GM23338 (cell line): ENCODE results near the gene ANKRD11. TPM values are rescaled to one million over a fixed set of nuclear protein-coding genes. Genes with fewer than 3 reads are reported as not detected.
A peak's percentile ranks its signal among the peaks of the same experiment; 100 is the strongest.

Source experiments
- ATAC-seq: fragments of 200-7000 bp; cut with Tn5 transposase; 3 replicates; pipeline ENCODE4 v1.9.1; 2020
- DNase-seq: peaks from one replicate; pipeline ENCODE4 v3.0.0-alpha.2; 2015; ENCODE audit warnings: low spot score
- H2AFZ ChIP-seq: fragments of 200-600 bp; sonication (generic); 2 replicates; pipeline ENCODE4 v1.8.0; 2016; ENCODE audit warnings: antibody characterized with exemption, mild to moderate bottlenecking, moderate library complexity
- H3F3A ChIP-seq: fragments of 200-600 bp; sonication (generic); replicated peaks from 2 replicates; pipeline ENCODE4 v1.8.0; 2017; ENCODE audit warnings: antibody characterized with exemption, mixed run types, low read depth
- H3K27ac ChIP-seq: fragments of 200-600 bp; sonication (generic); 2 replicates; pipeline ENCODE4 v1.6.1; 2016; ENCODE audit warnings: low read depth
- H3K27me3 ChIP-seq: fragments of 200-600 bp; sonication (generic); 2 replicates; pipeline ENCODE4 v1.8.0; 2016; ENCODE audit warnings: mild to moderate bottlenecking, mixed run types, moderate library complexity; ENCODE audit not compliant: insufficient read depth
- H3K36me3 ChIP-seq: fragments of 200-600 bp; sonication (generic); 2 replicates; pipeline ENCODE4 v1.8.0; 2016; ENCODE audit warnings: mild to moderate bottlenecking; ENCODE audit not compliant: insufficient read depth
- H3K4me1 ChIP-seq: fragments of 200-600 bp; sonication (generic); 2 replicates; pipeline ENCODE4 v1.8.0; 2016; ENCODE audit warnings: mild to moderate bottlenecking, moderate library complexity; ENCODE audit not compliant: insufficient read depth
- H3K4me2 ChIP-seq: fragments of 200-600 bp; sonication (generic); 2 replicates; pipeline ENCODE4 v1.7.1; 2017; ENCODE audit warnings: mixed run types
- H3K4me3 ChIP-seq: fragments of 200-600 bp; sonication (generic); 2 replicates; pipeline ENCODE4 v1.6.1; 2016; ENCODE audit warnings: mixed run types
- H3K79me2 ChIP-seq: fragments of 200-600 bp; sonication (generic); replicated peaks from 2 replicates; pipeline ENCODE4 v1.8.0; 2017; ENCODE audit warnings: mild to moderate bottlenecking; ENCODE audit not compliant: insufficient read depth
- H3K9me2 ChIP-seq: fragments of 200-600 bp; sonication (generic); 2 replicates; pipeline ENCODE4 v1.8.0; 2017; ENCODE audit not compliant: insufficient read depth
- H4K20me1 ChIP-seq: fragments of 200-600 bp; sonication (generic); replicated peaks from 2 replicates; pipeline ENCODE4 v1.8.0; 2017; ENCODE audit warnings: mild to moderate bottlenecking; ENCODE audit not compliant: insufficient read depth
- H3K27ac Mint-ChIP-seq: 2 replicates; pipeline ENCODE4 v1.8.0; 2020; ENCODE audit warnings: inconsistent platforms, mild to moderate bottlenecking, moderate library complexity, mixed read lengths
- H3K27me3 Mint-ChIP-seq: 3 replicates; pipeline ENCODE4 v1.8.0; 2022; ENCODE audit warnings: low read depth, mild to moderate bottlenecking, moderate library complexity, mixed read lengths, inconsistent platforms; ENCODE audit not compliant: insufficient read depth, poor library complexity
- H3K36me3 Mint-ChIP-seq: 3 replicates; pipeline ENCODE4 v1.8.0; 2021; ENCODE audit warnings: low read depth, mild to moderate bottlenecking, inconsistent platforms, moderate library complexity, mixed read lengths
- H3K4me1 Mint-ChIP-seq: 3 replicates; pipeline ENCODE4 v1.8.0; 2020; ENCODE audit warnings: mild to moderate bottlenecking, inconsistent platforms, mixed read lengths
- H3K4me3 Mint-ChIP-seq: 3 replicates; pipeline ENCODE4 v1.8.0; 2021; ENCODE audit warnings: moderate library complexity, mild to moderate bottlenecking, inconsistent platforms, mixed read lengths
- H3K9me3 Mint-ChIP-seq: 3 replicates; pipeline ENCODE4 v1.8.0; 2020; ENCODE audit warnings: moderate library complexity, mild to moderate bottlenecking, inconsistent platforms, mixed read lengths
- CREB1 ChIP-seq: fragments of 250-450 bp; sonication (Bioruptor Pico); IDR thresholded peaks from 2 replicates; pipeline ENCODE4 v1.5.0; 2020; ENCODE audit warnings: low read depth, mild to moderate bottlenecking, moderate library complexity
- CTCF ChIP-seq, 2 experiments: fragments of 200-600 bp in 1 of 2; sonication (generic) in 1 of 2; conservative IDR thresholded peaks; 2 replicates each; pipeline versions ENCODE4 v1.5.1 to v1.6.1; 2016 to 2017; ENCODE audit warnings: antibody characterized with exemption in 2 of 2, low read depth in 2 of 2, mild to moderate bottlenecking in 2 of 2, moderate library complexity in 1 of 2
- ETS1 ChIP-seq: IDR thresholded peaks from 2 replicates; pipeline ENCODE4 v1.6.1; 2016; ENCODE audit warnings: antibody characterized with exemption
- EZH2 ChIP-seq: fragments of 200-600 bp; sonication (generic); IDR thresholded peaks from one replicate; pipeline ENCODE4 v1.8.0; 2017; ENCODE audit warnings: antibody characterized with exemption, mild to moderate bottlenecking, low read depth; ENCODE audit not compliant: unreplicated experiment
- EZH2phosphoT487 ChIP-seq: fragments of 200-600 bp; sonication (generic); IDR thresholded peaks from one replicate; pipeline ENCODE4 v1.8.1; 2018; ENCODE audit warnings: antibody characterized with exemption; ENCODE audit not compliant: unreplicated experiment
- JUNB ChIP-seq: IDR thresholded peaks from one replicate; pipeline ENCODE4 v1.6.1; 2016; ENCODE audit warnings: antibody characterized with exemption; ENCODE audit not compliant: unreplicated experiment
- POLR2AphosphoS5 ChIP-seq: IDR thresholded peaks from 2 replicates; pipeline ENCODE4 v1.6.1; 2016; ENCODE audit warnings: antibody characterized with exemption, low read depth
- REST ChIP-seq: IDR thresholded peaks from one replicate; pipeline ENCODE4 v1.6.1; 2018; ENCODE audit warnings: antibody characterized with exemption; ENCODE audit not compliant: unreplicated experiment
- STAT1 ChIP-seq: IDR thresholded peaks from one replicate; pipeline ENCODE4 v1.6.1; 2016; ENCODE audit warnings: antibody characterized with exemption; ENCODE audit not compliant: unreplicated experiment
- ZNF114 ChIP-seq: fragments of 250-450 bp; sonication (Bioruptor Pico); IDR thresholded peaks from 2 replicates; pipeline ENCODE4 v1.5.0; 2020; ENCODE audit warnings: mild to moderate bottlenecking, moderate library complexity
- ZNF331 ChIP-seq: fragments of 250-450 bp; sonication (Bioruptor Pico); IDR thresholded peaks from 2 replicates; pipeline ENCODE4 v1.5.0; 2020; ENCODE audit warnings: low read depth, mild to moderate bottlenecking, moderate library complexity
- ZNF462 ChIP-seq: fragments of 250-450 bp; sonication (Bioruptor Pico); IDR thresholded peaks from 2 replicates; pipeline ENCODE4 v1.5.0; 2020; ENCODE audit warnings: mild to moderate bottlenecking, moderate library complexity
- polyA plus RNA-seq: library from polyadenylated mRNA; unstranded; fragments of >200 nt; fragmentation: Nextera tagmentation; extraction: Ambion mirVana; gene quantifications from 2 replicates; pipeline ENCODE4 v1.2.1, GENCODE V29; 2016
- total RNA-seq: library from RNA; depleted of rRNA; stranded (reverse); fragments of >200 nt; shearing (Covaris generic); gene quantifications from 2 replicates; pipeline ENCODE4 v1.2.3, GENCODE V29; 2014

ANKRD11 gene
- total and polyA plus RNA-seq, 2 experiments from 2014 or later: 130 to 159 TPM

- TF ChIP-seq JUNB (no peak), ETS1 (no peak), ZNF462 (CRISPR knock-in tag) (no peak)
These were observed 38.1 kb downstream of the ANKRD11 start (continued) for GRCh38 chr16:89452241-89452640.

- H3K27me3 ChIP-seq: no peaks in the 10 kb centered on the region
- peaks cover 86% of the 10 kb centered on the region for H4K20me1 ChIP-seq
- Mint-ChIP-seq H3K4me1 (peaks cover 57% of the 10 kb centered on the region), H3K36me3 (peaks cover 3% of the 10 kb centered on the region; the same call in 2 of the 3 replicates), H3K4me3 (no peak overlapping the region), H3K27me3 (peaks cover 7% of the 10 kb centered on the region), H3K9me3 (no peaks in the 10 kb centered on the region), H3K27ac (no peak overlapping the region; the same call in 1 of the 2 replicates)
- H3K36me3 ChIP-seq: no peaks in the 10 kb centered on the region
- no peaks in the 10 kb centered on the region for H3K9me2 ChIP-seq
- peaks cover 37% of the 10 kb centered on the region for H3K4me1 ChIP-seq
- ATAC-seq: no peak
- no peak overlapping the region for H3K4me2 ChIP-seq
- no peak overlapping the region for H3K4me3 ChIP-seq
- H3K79me2 ChIP-seq: peaks cover 96% of the 10 kb centered on the region
- H3F3A ChIP-seq: peaks cover 23% of the 10 kb centered on the region
- DNase-seq: no peak
- peak overlapping the region; percentile 74 for H3K27ac ChIP-seq
- H2AFZ ChIP-seq: no peak overlapping the region
- TF ChIP-seq JUNB: no peak
- no peak for TF ChIP-seq CREB1
- no peak for TF ChIP-seq ETS1
- TF ChIP-seq ZNF114: no peak
- TF ChIP-seq CTCF (conservative IDR thresholded peaks at IDR 0.05; ENCODE audit: low read depth in 2 of 2): no peak
- TF ChIP-seq EZH2: no peak
- TF ChIP-seq EZH2phosphoT487: no peak
- no peak for TF ChIP-seq REST
- no peak for TF ChIP-seq STAT1
- no peak for TF ChIP-seq ZNF331
- no peak for TF ChIP-seq POLR2AphosphoS5
These were observed 39.8 kb downstream of the ANKRD11 start for GRCh38 chr16:89450537-89450936.
